Left lung (tissue), 10 donors: ENCODE results near the gene RFTN1. TPM values are rescaled to one million over a fixed set of nuclear protein-coding genes. Genes with fewer than 3 reads are reported as not detected.

Source experiments
- ATAC-seq: fragments of 200-7000 bp; cut with Tn5 transposase; one replicate; pipeline ENCODE4 v1.9.1; 2020; ENCODE audit warnings: moderate library complexity
- DNase-seq, 4 donors: peaks; one replicate each; pipeline ENCODE4 v3.0.0-alpha.2; 2013 to 2020
- H3K27ac ChIP-seq, 2 donors: fragments of 200-600 bp; sonication (generic) in 1 of 2; one replicate each; pipeline versions ENCODE4 v1.5.0 to v1.8.0; 2020 to 2021
- H3K27me3 ChIP-seq, 2 donors: fragments of 200-600 bp; sonication (generic) in 1 of 2; one replicate each; pipeline versions ENCODE4 v1.5.0 to v1.8.0; 2020 to 2021
- H3K36me3 ChIP-seq, 2 donors: fragments of 200-600 bp; sonication (generic) in 1 of 2; one replicate each; pipeline versions ENCODE4 v1.5.0 to v1.8.0; 2020 to 2021
- H3K4me1 ChIP-seq, 2 donors: fragments of 200-600 bp; one replicate each; pipeline ENCODE4 v1.8.0; 2021
- H3K4me3 ChIP-seq, 2 donors: fragments of 200-600 bp; sonication (generic) in 1 of 2; one replicate each; pipeline versions ENCODE4 v1.5.0 to v1.8.0; 2020 to 2021; ENCODE audit warnings: mild to moderate bottlenecking in 1 of 2
- H3K9me3 ChIP-seq, 2 donors: fragments of 200-600 bp; sonication (generic) in 1 of 2; one replicate each; pipeline versions ENCODE4 v1.5.0 to v1.8.0; 2020 to 2021
- intact Hi-C, 2 donors: fragments of 100-400 bp; cut with DNase I; formaldehyde crosslinking; loops; one replicate each; pipeline versions ENCODE4 v1.11.2 to v1.14.2; 2022
- polyA plus RNA-seq, 6 donors: library from polyadenylated mRNA; unstranded; fragments of 120-200 nt; gene quantifications; one replicate each; pipeline ENCODE4 v1.2.1, GENCODE V29; 2013; ENCODE audit not compliant: insufficient read length in 6 of 6
- total RNA-seq, 2 donors: library from RNA; stranded (reverse); fragmentation: NEBNext Ultra II Directional; extraction: Animal tissue kit (Norgen Biotek cat#: 25700); gene quantifications; one replicate each; pipeline ENCODE4 v1.2.1, GENCODE V29; 2021
- TF ChIP-seq, protein P1 (sequence below), 2 donors: fragments of 200-600 bp; sonication (generic) in 1 of 2; IDR thresholded peaks; one replicate each; pipeline versions ENCODE4 v1.5.0 to v1.8.0; 2021; ENCODE audit warnings: antibody characterized with exemption in 2 of 2
- donor health status: DM: no; HTN: yes; CAD: no.
- donor health status: DM: no; HTN: no; CAD: no.

Gene RFTN1
- total and polyA plus RNA-seq, 8 donors: 47.2 to 85.1 (median 67.6) TPM

DNA sequence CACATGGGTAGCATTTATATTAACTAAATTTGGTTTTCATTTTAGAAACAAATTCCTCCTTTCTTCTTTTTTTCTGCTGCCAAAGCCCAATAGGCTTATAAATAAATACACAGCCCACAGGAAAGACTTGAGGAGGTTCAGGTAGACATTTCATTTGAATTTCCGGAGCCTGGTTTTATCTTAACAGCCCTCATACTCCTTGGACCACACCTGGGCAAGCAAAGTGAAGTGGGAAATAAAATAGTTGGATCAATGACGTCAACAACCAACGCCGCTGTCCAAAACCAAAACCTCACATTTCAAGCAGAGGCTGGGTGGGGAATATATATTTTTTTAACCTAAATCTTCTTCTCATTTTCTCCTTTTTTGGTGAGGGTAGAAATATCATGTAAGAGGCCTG lies 53.2 kb downstream of the RFTN1 start:
- Histone ChIP-seq H3K9me3 (no peaks in the 10 kb centered on the region), H3K4me1 (peaks cover 0 to 10% of the 10 kb centered on the region in 2 donors), H3K4me3 (no peak overlapping the region), H3K27ac (peak overlapping the region in 1 of 2 donors; percentile 54), H3K36me3 (no peaks in the 10 kb centered on the region), H3K27me3 (no peaks in the 10 kb centered on the region)
- TF ChIP-seq, protein P1, sequence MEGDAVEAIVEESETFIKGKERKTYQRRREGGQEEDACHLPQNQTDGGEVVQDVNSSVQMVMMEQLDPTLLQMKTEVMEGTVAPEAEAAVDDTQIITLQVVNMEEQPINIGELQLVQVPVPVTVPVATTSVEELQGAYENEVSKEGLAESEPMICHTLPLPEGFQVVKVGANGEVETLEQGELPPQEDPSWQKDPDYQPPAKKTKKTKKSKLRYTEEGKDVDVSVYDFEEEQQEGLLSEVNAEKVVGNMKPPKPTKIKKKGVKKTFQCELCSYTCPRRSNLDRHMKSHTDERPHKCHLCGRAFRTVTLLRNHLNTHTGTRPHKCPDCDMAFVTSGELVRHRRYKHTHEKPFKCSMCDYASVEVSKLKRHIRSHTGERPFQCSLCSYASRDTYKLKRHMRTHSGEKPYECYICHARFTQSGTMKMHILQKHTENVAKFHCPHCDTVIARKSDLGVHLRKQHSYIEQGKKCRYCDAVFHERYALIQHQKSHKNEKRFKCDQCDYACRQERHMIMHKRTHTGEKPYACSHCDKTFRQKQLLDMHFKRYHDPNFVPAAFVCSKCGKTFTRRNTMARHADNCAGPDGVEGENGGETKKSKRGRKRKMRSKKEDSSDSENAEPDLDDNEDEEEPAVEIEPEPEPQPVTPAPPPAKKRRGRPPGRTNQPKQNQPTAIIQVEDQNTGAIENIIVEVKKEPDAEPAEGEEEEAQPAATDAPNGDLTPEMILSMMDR (IDR thresholded peaks at IDR 0.05): no peak
- no peak for DNase-seq
- intact Hi-C loops: no loop called here
- ATAC-seq: peak; percentile 69

- H3K4me1 ChIP-seq: peaks cover 0 to 6% of the 10 kb centered on the region in 2 donors
- TF ChIP-seq, protein P1 (IDR thresholded peaks at IDR 0.05): no peak
- H3K9me3 ChIP-seq: no peaks in the 10 kb centered on the region
- intact Hi-C loops: no loop called here
- no peaks in the 10 kb centered on the region for H3K36me3 ChIP-seq
- H3K27me3 ChIP-seq: no peaks in the 10 kb centered on the region
- ATAC-seq: peak; percentile 91
- H3K27ac ChIP-seq: peak overlapping the region in 1 of 2 donors; percentile 64
- H3K4me3 ChIP-seq: no peak overlapping the region
- peak in 2 of 4 donors; percentile 32 to 57 for DNase-seq
These were observed 56.6 kb downstream of the RFTN1 start for GRCh38 chr3:16456784-16457415.

- peaks cover 0 to 6% of the 10 kb centered on the region in 2 donors for H3K4me1 ChIP-seq
- no peak for ATAC-seq
- H3K27ac ChIP-seq: no peak overlapping the region
- intact Hi-C loops: no loop called here
- H3K27me3 ChIP-seq: no peaks in the 10 kb centered on the region
- H3K9me3 ChIP-seq: no peaks in the 10 kb centered on the region
- no peaks in the 10 kb centered on the region for H3K36me3 ChIP-seq
- H3K4me3 ChIP-seq: no peak overlapping the region
- no peak for DNase-seq
- TF ChIP-seq, protein P1 (IDR thresholded peaks at IDR 0.05): no peak
These were observed 57.5 kb downstream of the RFTN1 start for GRCh38 chr3:16455966-16456365.

DNA sequence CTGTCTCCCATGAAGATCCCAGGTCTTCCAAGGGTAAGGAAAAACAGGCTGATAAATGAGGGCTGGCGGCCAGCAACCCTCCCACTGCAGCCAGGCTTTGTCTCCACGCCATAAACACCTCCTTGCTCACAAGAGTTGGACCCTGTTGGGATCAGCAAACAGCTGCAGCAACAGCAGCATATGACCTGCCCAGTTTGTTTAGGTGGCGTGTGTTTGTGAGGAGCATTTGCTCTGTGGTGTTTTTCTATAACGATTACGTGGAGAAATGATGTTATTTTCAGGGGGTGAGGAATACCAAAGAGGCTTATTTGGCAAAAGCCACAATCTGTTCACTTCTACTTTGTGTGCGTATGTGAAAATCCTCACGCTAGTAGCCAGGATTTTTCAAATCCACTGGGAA lies 58.5 kb downstream of the RFTN1 start:
- H3K36me3 ChIP-seq: no peaks in the 10 kb centered on the region
- no peak for DNase-seq
- no peaks in the 10 kb centered on the region for H3K27me3 ChIP-seq
- TF ChIP-seq, protein P1 (IDR thresholded peaks at IDR 0.05): no peak
- intact Hi-C loops: no loop called here
- no peak for ATAC-seq
- no peaks in the 10 kb centered on the region for H3K9me3 ChIP-seq
- no peak overlapping the region for H3K4me3 ChIP-seq
- no peak overlapping the region for H3K27ac ChIP-seq
- peaks cover 0 to 5% of the 10 kb centered on the region in 2 donors for H3K4me1 ChIP-seq

- Histone ChIP-seq H3K27me3 (no peaks in the 10 kb centered on the region), H3K9me3 (no peaks in the 10 kb centered on the region), H3K27ac (no peak overlapping the region), H3K4me3 (no peak overlapping the region), H3K36me3 (no peaks in the 10 kb centered on the region), H3K4me1 (peaks cover 0 to 2% of the 10 kb centered on the region in 2 donors)
- ATAC-seq: no peak
- TF ChIP-seq, protein P1 (IDR thresholded peaks at IDR 0.05): no peak
- intact Hi-C loops: no loop called here
- no peak for DNase-seq
These were observed 61.2 kb downstream of the RFTN1 start for GRCh38 chr3:16452261-16452660.
